HCT116 (cell line): ENCODE results near the gene MPP2. TPM values are rescaled to one million over a fixed set of nuclear protein-coding genes. Genes with fewer than 3 reads are reported as not detected.
A peak's percentile ranks its signal among the peaks of the same experiment; 100 is the strongest.

Experiments used
- ATAC-seq: fragments of 200-7000 bp; cut with Tn5 transposase; 2 replicates; pipeline ENCODE4 v1.9.1; 2020; ENCODE audit warnings: mild to moderate bottlenecking, moderate library complexity
- BruUV-seq: library from RNA; stranded (reverse); fragments of 400-500 nt; replicated peaks from 2 replicates; lab custom pipeline; 2021; lab: Mats Ljungman, UMichigan
- CTCF ChIA-PET: fragments of 300-600 bp; sonication (Branson Sonifier 250); formaldehyde crosslinking; loops from one replicate; lab custom pipeline; 2021; ENCODE audit warnings: antibody characterized with exemption; lab: Charles Lee
- POLR2A ChIA-PET: fragments of 300-600, 350-600 bp; sonication (Branson Sonifier 250); formaldehyde crosslinking; loops from one replicate; lab custom pipeline; 2021; ENCODE audit warnings: antibody characterized with exemption; lab: Charles Lee
- RAD21 ChIA-PET, 2 experiments: fragments of 300-600 bp; sonication (Branson Sonifier 250); formaldehyde crosslinking; loops; one replicate each; lab custom pipeline; 2023; ENCODE audit warnings: low total read pairs in 2 of 2; ENCODE audit not compliant: uncharacterized antibody in 2 of 2, unreplicated experiment in 2 of 2, low non-redundant PET in 1 of 2; lab: Charles Lee
- DNase-seq: peaks from one replicate; pipeline ENCODE4 v3.0.0-alpha.2; 2010; ENCODE audit warnings: low read depth, low spot score
- H2AFZ ChIP-seq: fragments of 200-600 bp; shearing (Covaris generic), sonication (generic); 2 replicates; pipeline ENCODE4 v1.6.1; 2017; ENCODE audit warnings: low read depth, mixed run types, mixed read lengths, antibody characterized with exemption, low read length; ENCODE audit not compliant: poor library complexity, severe bottlenecking
- H3K27ac ChIP-seq: 2 replicates; pipeline ENCODE4 v1.5.1; 2012; ENCODE audit warnings: low read depth, low read length
- H3K27me3 ChIP-seq: fragments of 200-600 bp; sonication (generic); 2 replicates; pipeline ENCODE4 v1.6.1; 2016; ENCODE audit warnings: mixed run types, low read length, mixed read lengths; ENCODE audit not compliant: insufficient read depth
- H3K36me3 ChIP-seq, 2 experiments: fragments of 200-500 bp in 1 of 2; fragments of 200-600 bp in 1 of 2; sonication (Bioruptor generic) in 1 of 2; sonication (generic) in 1 of 2; 2 replicates each; pipeline versions ENCODE4 v1.5.1 to v1.6.1; 2014 to 2016; ENCODE audit warnings: low read length in 2 of 2, inconsistent platforms in 1 of 2, mixed read lengths in 1 of 2, mixed run types in 1 of 2; ENCODE audit not compliant: insufficient read depth in 2 of 2, control insufficient read depth in 1 of 2
- H3K4me1 ChIP-seq, 2 experiments: fragments of 200-600 bp in 1 of 2; sonication (generic) in 1 of 2; 2 replicates each; pipeline versions ENCODE4 v1.5.1 to v1.6.1; 2012 to 2017; ENCODE audit warnings: low read length in 2 of 2, inconsistent platforms in 1 of 2, mild to moderate bottlenecking in 1 of 2, mixed read lengths in 1 of 2, mixed run types in 1 of 2, moderate library complexity in 1 of 2; ENCODE audit not compliant: insufficient read depth in 2 of 2, control insufficient read depth in 1 of 2
- H3K4me2 ChIP-seq: fragments of 200-600 bp; sonication (generic); 2 replicates; pipeline ENCODE4 v1.6.1; 2017; ENCODE audit warnings: mixed run types, low read length, mixed read lengths
- H3K4me3 ChIP-seq, 2 experiments: fragments of 200-600 bp in 1 of 2; sonication (generic) in 1 of 2; replicated peaks in 1 of 2; 2 replicates each; pipeline ENCODE4 v1.5.1; 2011 to 2016; ENCODE audit warnings: low read length in 2 of 2, control low read depth in 1 of 2, low read depth in 1 of 2, mild to moderate bottlenecking in 1 of 2, mixed read lengths in 1 of 2, mixed run types in 1 of 2
- H3K79me2 ChIP-seq: fragments of 200-600 bp; sonication (generic); 2 replicates; pipeline ENCODE4 v1.6.1; 2017; ENCODE audit warnings: mild to moderate bottlenecking, mixed run types, low read length, moderate library complexity, mixed read lengths; ENCODE audit not compliant: insufficient read depth
- H3K9ac ChIP-seq: fragments of 200-600 bp; sonication (generic); 2 replicates; pipeline ENCODE4 v1.6.1; 2016; ENCODE audit warnings: low read length, mixed read lengths
- H3K9me2 ChIP-seq: fragments of 200-600 bp; sonication (generic), shearing (Covaris generic); 2 replicates; pipeline ENCODE4 v1.6.1; 2017; ENCODE audit warnings: mixed run types, mild to moderate bottlenecking, moderate library complexity; ENCODE audit not compliant: insufficient read depth
- H3K9me3 ChIP-seq, 2 experiments: fragments of 200-500 bp in 1 of 2; fragments of 200-600 bp in 1 of 2; sonication (Bioruptor generic) in 1 of 2; sonication (generic) in 1 of 2; 2 replicates each; pipeline ENCODE4 v1.6.1; 2014 to 2017; ENCODE audit warnings: low read length in 2 of 2, mixed read lengths in 2 of 2, inconsistent platforms in 1 of 2, low read depth in 1 of 2, mild to moderate bottlenecking in 1 of 2, mixed run types in 1 of 2, moderate library complexity in 1 of 2; ENCODE audit not compliant: control insufficient read depth in 1 of 2, insufficient read depth in 1 of 2
- H4K20me1 ChIP-seq: fragments of 200-600 bp; sonication (generic), shearing (Covaris generic); 2 replicates; pipeline ENCODE4 v1.6.1; 2017; ENCODE audit warnings: mixed run types, mild to moderate bottlenecking, moderate library complexity; ENCODE audit not compliant: insufficient read depth
- CBX3 ChIP-seq: IDR thresholded peaks from 2 replicates; pipeline ENCODE4 v1.6.1; 2012; ENCODE audit warnings: low read depth
- EGR1 ChIP-seq: IDR thresholded peaks from 2 replicates; pipeline ENCODE4 v1.6.1; 2012; ENCODE audit warnings: low read depth
- EZH2 ChIP-seq: fragments of 200-600 bp; sonication (generic); IDR thresholded peaks from 2 replicates; pipeline ENCODE4 v1.6.1; 2017; ENCODE audit warnings: antibody characterized with exemption, mixed run types
- POLR2AphosphoS5 ChIP-seq: IDR thresholded peaks from 2 replicates; pipeline ENCODE4 v1.6.1; 2011; ENCODE audit warnings: mild to moderate bottlenecking, low read depth, low read length, moderate library complexity
- RAD21 ChIP-seq: IDR thresholded peaks from 2 replicates; pipeline ENCODE4 v1.6.1; 2012; ENCODE audit warnings: low read depth, mild to moderate bottlenecking
- SRF ChIP-seq: IDR thresholded peaks from 2 replicates; pipeline ENCODE4 v1.6.1; 2012; ENCODE audit warnings: low read depth
- TCF7L2 ChIP-seq: IDR thresholded peaks from 2 replicates; pipeline ENCODE4 v1.7.0; 2011; ENCODE audit warnings: borderline replicate concordance, inconsistent platforms; ENCODE audit not compliant: insufficient read depth, insufficient read length; ENCODE audit errors: extremely low read depth
- YY1 ChIP-seq: IDR thresholded peaks from 2 replicates; pipeline ENCODE4 v1.6.1; 2011; ENCODE audit warnings: low read length, low read depth, moderate library complexity, mild to moderate bottlenecking; ENCODE audit not compliant: insufficient replicate concordance; ENCODE audit errors: extremely low read depth
- ZFX ChIP-seq: fragments of 450-650 bp; IDR thresholded peaks from 2 replicates; pipeline ENCODE4 v1.6.1; 2017
- intact Hi-C: fragments of 100-400 bp; cut with micrococcal nuclease; formaldehyde crosslinking; loops from 2 replicates; pipeline ENCODE4 v1.10.0; 2022
- total RNA-seq: library from RNA; stranded (reverse); gene quantifications from one replicate; pipeline ENCODE4 v1.2.1, GENCODE V29; 2021; ENCODE audit not compliant: unreplicated experiment
- TF ChIP-seq, protein P1 (sequence below): IDR thresholded peaks from 2 replicates; pipeline ENCODE4 v1.6.1; 2012
- TF ChIP-seq, protein P2 (sequence below), 3 experiments: fragments of 200-600 bp in 1 of 3; sonication (generic) in 1 of 3; IDR thresholded peaks in 2 of 3; conservative IDR thresholded peaks in 1 of 3; 2 replicates each; pipeline ENCODE4 v1.5.1; 2012 to 2017; ENCODE audit warnings: low read depth in 2 of 3, low read length in 2 of 3, antibody characterized with exemption in 1 of 3, borderline replicate concordance in 1 of 3, control low read depth in 1 of 3, mild to moderate bottlenecking in 1 of 3, mixed read lengths in 1 of 3, mixed run types in 1 of 3, moderate library complexity in 1 of 3; ENCODE audit not compliant: insufficient read depth in 1 of 3
- TF ChIP-seq, protein P3 (sequence below): IDR thresholded peaks from 2 replicates; pipeline ENCODE4 v1.6.1; 2011; ENCODE audit warnings: mild to moderate bottlenecking, low read length, moderate library complexity; ENCODE audit not compliant: insufficient replicate concordance; ENCODE audit errors: extremely low read depth
- TF ChIP-seq, protein P4 (sequence below): IDR thresholded peaks from 2 replicates; pipeline ENCODE4 v1.6.1; 2012

The MPP2 gene
- total RNA-seq, 1 experiment from 2014 or later, result 16.4 TPM

DNA sequence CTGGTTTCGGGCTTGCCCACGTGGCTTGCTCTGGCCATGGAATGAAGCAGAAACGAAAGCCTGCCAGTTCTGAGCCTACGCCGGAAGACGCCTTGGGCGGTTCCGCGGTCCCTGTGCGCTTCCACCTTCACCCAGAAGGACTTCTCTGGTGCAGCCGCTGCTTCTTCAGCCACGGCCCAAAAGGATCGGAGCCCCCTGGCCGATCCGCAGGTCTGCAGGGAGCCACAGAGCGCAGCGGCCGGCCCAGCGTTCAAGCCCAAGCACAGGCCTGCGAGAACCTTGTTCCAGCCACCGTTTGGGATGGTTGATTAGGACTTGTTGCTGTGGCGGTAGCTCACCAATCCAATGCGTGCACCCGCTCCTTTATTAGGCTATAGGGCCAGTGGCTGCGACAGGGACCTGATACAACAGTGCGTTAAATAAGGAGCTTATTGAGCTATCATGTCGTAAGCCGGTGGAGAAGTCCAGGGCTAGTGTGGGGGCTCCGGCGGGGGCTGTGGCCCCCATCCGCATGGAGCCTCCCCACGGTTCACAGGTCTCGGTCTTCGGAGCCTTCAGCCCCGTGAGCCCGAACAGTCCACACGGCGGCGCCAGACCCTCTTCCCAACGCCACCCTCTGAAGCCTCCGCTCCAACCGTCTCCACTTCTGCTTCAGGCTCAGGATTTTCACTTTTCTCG lies 10.2 kb upstream of the MPP2 start:
- CTCF ChIA-PET, result interaction anchor here (1.8 kb wide), 1 partner anchor 26 kb away, joined by 5 read pairs; no protein-coding TSS in a partner anchor
- Histone ChIP-seq H3K9me3 (no peaks in the 10 kb centered on the region), H3K4me3 (no peak overlapping the region), H3K4me2 (no peak overlapping the region), H3K4me1 (peaks cover 0 to 3% of the 10 kb centered on the region in 2 experiments; a peak in 1 of 4 replicates), H3K79me2 (no peaks in the 10 kb centered on the region), H3K36me3 (no peaks in the 10 kb centered on the region), H3K27ac (no peak overlapping the region), H2AFZ (no peak overlapping the region), H3K9me2 (no peaks in the 10 kb centered on the region), H3K27me3 (no peaks in the 10 kb centered on the region), H4K20me1 (no peaks in the 10 kb centered on the region), H3K9ac (no peak overlapping the region)
- intact Hi-C loops, result no loop called here
- no TSS peak for BruUV-seq
- TF ChIP-seq, protein P1, sequence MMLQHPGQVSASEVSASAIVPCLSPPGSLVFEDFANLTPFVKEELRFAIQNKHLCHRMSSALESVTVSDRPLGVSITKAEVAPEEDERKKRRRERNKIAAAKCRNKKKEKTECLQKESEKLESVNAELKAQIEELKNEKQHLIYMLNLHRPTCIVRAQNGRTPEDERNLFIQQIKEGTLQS, result no peak
- no peak for TF ChIP-seq ZFX
- no peak for TF ChIP-seq EZH2
- TF ChIP-seq CBX3, result no peak
- 0 out of 2 replicates have a peak, but pooled peaks have one; percentile 4 for TF ChIP-seq RAD21
- TF ChIP-seq, protein P2, sequence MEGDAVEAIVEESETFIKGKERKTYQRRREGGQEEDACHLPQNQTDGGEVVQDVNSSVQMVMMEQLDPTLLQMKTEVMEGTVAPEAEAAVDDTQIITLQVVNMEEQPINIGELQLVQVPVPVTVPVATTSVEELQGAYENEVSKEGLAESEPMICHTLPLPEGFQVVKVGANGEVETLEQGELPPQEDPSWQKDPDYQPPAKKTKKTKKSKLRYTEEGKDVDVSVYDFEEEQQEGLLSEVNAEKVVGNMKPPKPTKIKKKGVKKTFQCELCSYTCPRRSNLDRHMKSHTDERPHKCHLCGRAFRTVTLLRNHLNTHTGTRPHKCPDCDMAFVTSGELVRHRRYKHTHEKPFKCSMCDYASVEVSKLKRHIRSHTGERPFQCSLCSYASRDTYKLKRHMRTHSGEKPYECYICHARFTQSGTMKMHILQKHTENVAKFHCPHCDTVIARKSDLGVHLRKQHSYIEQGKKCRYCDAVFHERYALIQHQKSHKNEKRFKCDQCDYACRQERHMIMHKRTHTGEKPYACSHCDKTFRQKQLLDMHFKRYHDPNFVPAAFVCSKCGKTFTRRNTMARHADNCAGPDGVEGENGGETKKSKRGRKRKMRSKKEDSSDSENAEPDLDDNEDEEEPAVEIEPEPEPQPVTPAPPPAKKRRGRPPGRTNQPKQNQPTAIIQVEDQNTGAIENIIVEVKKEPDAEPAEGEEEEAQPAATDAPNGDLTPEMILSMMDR (IDR thresholded peaks at IDR 0.05 in 2 of 3, conservative IDR thresholded peaks at IDR 0.05 in 1 of 3; ENCODE audit: borderline replicate concordance in 1 of 3, insufficient read depth in 1 of 3, low read depth in 2 of 3, low read length in 2 of 3), result peak in 2 of 3 experiments; percentile 11 to 18; a peak in 1 of 6 replicates
- TF ChIP-seq, protein P3, sequence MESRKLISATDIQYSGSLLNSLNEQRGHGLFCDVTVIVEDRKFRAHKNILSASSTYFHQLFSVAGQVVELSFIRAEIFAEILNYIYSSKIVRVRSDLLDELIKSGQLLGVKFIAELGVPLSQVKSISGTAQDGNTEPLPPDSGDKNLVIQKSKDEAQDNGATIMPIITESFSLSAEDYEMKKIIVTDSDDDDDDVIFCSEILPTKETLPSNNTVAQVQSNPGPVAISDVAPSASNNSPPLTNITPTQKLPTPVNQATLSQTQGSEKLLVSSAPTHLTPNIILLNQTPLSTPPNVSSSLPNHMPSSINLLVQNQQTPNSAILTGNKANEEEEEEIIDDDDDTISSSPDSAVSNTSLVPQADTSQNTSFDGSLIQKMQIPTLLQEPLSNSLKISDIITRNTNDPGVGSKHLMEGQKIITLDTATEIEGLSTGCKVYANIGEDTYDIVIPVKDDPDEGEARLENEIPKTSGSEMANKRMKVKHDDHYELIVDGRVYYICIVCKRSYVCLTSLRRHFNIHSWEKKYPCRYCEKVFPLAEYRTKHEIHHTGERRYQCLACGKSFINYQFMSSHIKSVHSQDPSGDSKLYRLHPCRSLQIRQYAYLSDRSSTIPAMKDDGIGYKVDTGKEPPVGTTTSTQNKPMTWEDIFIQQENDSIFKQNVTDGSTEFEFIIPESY, result no peak
- TF ChIP-seq, protein P4, sequence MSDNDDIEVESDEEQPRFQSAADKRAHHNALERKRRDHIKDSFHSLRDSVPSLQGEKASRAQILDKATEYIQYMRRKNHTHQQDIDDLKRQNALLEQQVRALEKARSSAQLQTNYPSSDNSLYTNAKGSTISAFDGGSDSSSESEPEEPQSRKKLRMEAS, result no peak
- no peak for TF ChIP-seq YY1
- TF ChIP-seq EGR1, result no peak
- peak; percentile 15 for TF ChIP-seq TCF7L2
- TF ChIP-seq SRF, result no peak
- no peak for TF ChIP-seq POLR2AphosphoS5
- RAD21 ChIA-PET, result no interaction called here
- ATAC-seq (no peak; the same call in 1 of the 2 replicates), DNase-seq (no peak)
- POLR2A ChIA-PET, result no interaction called here
